HCT116 (cell line): ENCODE measurements around the gene LIG1. TPM values are rescaled to one million over a fixed set of nuclear protein-coding genes. Genes with fewer than 3 reads are reported as not detected.

Experiments
- ATAC-seq: fragments of 200-7000 bp; cut with Tn5 transposase; 2 replicates; pipeline ENCODE4 v1.9.1; 2020; ENCODE audit warnings: mild to moderate bottlenecking, moderate library complexity
- BruUV-seq: library from RNA; stranded (reverse); fragments of 400-500 nt; replicated peaks from 2 replicates; lab custom pipeline; 2021; lab: Mats Ljungman, UMichigan
- CTCF ChIA-PET: fragments of 300-600 bp; sonication (Branson Sonifier 250); formaldehyde crosslinking; loops from one replicate; lab custom pipeline; 2021; ENCODE audit warnings: antibody characterized with exemption; lab: Charles Lee
- POLR2A ChIA-PET: fragments of 300-600, 350-600 bp; sonication (Branson Sonifier 250); formaldehyde crosslinking; loops from one replicate; lab custom pipeline; 2021; ENCODE audit warnings: antibody characterized with exemption; lab: Charles Lee
- RAD21 ChIA-PET, 2 experiments: fragments of 300-600 bp; sonication (Branson Sonifier 250); formaldehyde crosslinking; loops; one replicate each; lab custom pipeline; 2023; ENCODE audit warnings: low total read pairs in 2 of 2; ENCODE audit not compliant: uncharacterized antibody in 2 of 2, unreplicated experiment in 2 of 2, low non-redundant PET in 1 of 2; lab: Charles Lee
- DNase-seq: peaks from one replicate; pipeline ENCODE4 v3.0.0-alpha.2; 2010; ENCODE audit warnings: low read depth, low spot score
- H2AFZ ChIP-seq: fragments of 200-600 bp; shearing (Covaris generic), sonication (generic); 2 replicates; pipeline ENCODE4 v1.6.1; 2017; ENCODE audit warnings: low read depth, mixed run types, mixed read lengths, antibody characterized with exemption, low read length; ENCODE audit not compliant: poor library complexity, severe bottlenecking
- H3K27ac ChIP-seq: 2 replicates; pipeline ENCODE4 v1.5.1; 2012; ENCODE audit warnings: low read depth, low read length
- H3K27me3 ChIP-seq: fragments of 200-600 bp; sonication (generic); 2 replicates; pipeline ENCODE4 v1.6.1; 2016; ENCODE audit warnings: mixed run types, low read length, mixed read lengths; ENCODE audit not compliant: insufficient read depth
- H3K36me3 ChIP-seq, 2 experiments: fragments of 200-500 bp in 1 of 2; fragments of 200-600 bp in 1 of 2; sonication (Bioruptor generic) in 1 of 2; sonication (generic) in 1 of 2; 2 replicates each; pipeline versions ENCODE4 v1.5.1 to v1.6.1; 2014 to 2016; ENCODE audit warnings: low read length in 2 of 2, inconsistent platforms in 1 of 2, mixed read lengths in 1 of 2, mixed run types in 1 of 2; ENCODE audit not compliant: insufficient read depth in 2 of 2, control insufficient read depth in 1 of 2
- H3K4me1 ChIP-seq, 2 experiments: fragments of 200-600 bp in 1 of 2; sonication (generic) in 1 of 2; 2 replicates each; pipeline versions ENCODE4 v1.5.1 to v1.6.1; 2012 to 2017; ENCODE audit warnings: low read length in 2 of 2, inconsistent platforms in 1 of 2, mild to moderate bottlenecking in 1 of 2, mixed read lengths in 1 of 2, mixed run types in 1 of 2, moderate library complexity in 1 of 2; ENCODE audit not compliant: insufficient read depth in 2 of 2, control insufficient read depth in 1 of 2
- H3K4me2 ChIP-seq: fragments of 200-600 bp; sonication (generic); 2 replicates; pipeline ENCODE4 v1.6.1; 2017; ENCODE audit warnings: mixed run types, low read length, mixed read lengths
- H3K4me3 ChIP-seq, 2 experiments: fragments of 200-600 bp in 1 of 2; sonication (generic) in 1 of 2; replicated peaks in 1 of 2; 2 replicates each; pipeline ENCODE4 v1.5.1; 2011 to 2016; ENCODE audit warnings: low read length in 2 of 2, control low read depth in 1 of 2, low read depth in 1 of 2, mild to moderate bottlenecking in 1 of 2, mixed read lengths in 1 of 2, mixed run types in 1 of 2
- H3K79me2 ChIP-seq: fragments of 200-600 bp; sonication (generic); 2 replicates; pipeline ENCODE4 v1.6.1; 2017; ENCODE audit warnings: mild to moderate bottlenecking, mixed run types, low read length, moderate library complexity, mixed read lengths; ENCODE audit not compliant: insufficient read depth
- H3K9ac ChIP-seq: fragments of 200-600 bp; sonication (generic); 2 replicates; pipeline ENCODE4 v1.6.1; 2016; ENCODE audit warnings: low read length, mixed read lengths
- H3K9me2 ChIP-seq: fragments of 200-600 bp; sonication (generic), shearing (Covaris generic); 2 replicates; pipeline ENCODE4 v1.6.1; 2017; ENCODE audit warnings: mixed run types, mild to moderate bottlenecking, moderate library complexity; ENCODE audit not compliant: insufficient read depth
- H3K9me3 ChIP-seq, 2 experiments: fragments of 200-500 bp in 1 of 2; fragments of 200-600 bp in 1 of 2; sonication (Bioruptor generic) in 1 of 2; sonication (generic) in 1 of 2; 2 replicates each; pipeline ENCODE4 v1.6.1; 2014 to 2017; ENCODE audit warnings: low read length in 2 of 2, mixed read lengths in 2 of 2, inconsistent platforms in 1 of 2, low read depth in 1 of 2, mild to moderate bottlenecking in 1 of 2, mixed run types in 1 of 2, moderate library complexity in 1 of 2; ENCODE audit not compliant: control insufficient read depth in 1 of 2, insufficient read depth in 1 of 2
- H4K20me1 ChIP-seq: fragments of 200-600 bp; sonication (generic), shearing (Covaris generic); 2 replicates; pipeline ENCODE4 v1.6.1; 2017; ENCODE audit warnings: mixed run types, mild to moderate bottlenecking, moderate library complexity; ENCODE audit not compliant: insufficient read depth
- CBX3 ChIP-seq: IDR thresholded peaks from 2 replicates; pipeline ENCODE4 v1.6.1; 2012; ENCODE audit warnings: low read depth
- EGR1 ChIP-seq: IDR thresholded peaks from 2 replicates; pipeline ENCODE4 v1.6.1; 2012; ENCODE audit warnings: low read depth
- ELF1 ChIP-seq: IDR thresholded peaks from 2 replicates; pipeline ENCODE4 v1.6.1; 2012; ENCODE audit warnings: low read depth, borderline replicate concordance
- EZH2phosphoT487 ChIP-seq: fragments of 200-600 bp; IDR thresholded peaks from 2 replicates; pipeline ENCODE4 v1.6.1; 2018; ENCODE audit warnings: antibody characterized with exemption, borderline replicate concordance
- FOSL1 ChIP-seq: IDR thresholded peaks from 2 replicates; pipeline ENCODE4 v1.6.1; 2012; ENCODE audit warnings: low read depth
- POLR2AphosphoS5 ChIP-seq: IDR thresholded peaks from 2 replicates; pipeline ENCODE4 v1.6.1; 2011; ENCODE audit warnings: mild to moderate bottlenecking, low read depth, low read length, moderate library complexity
- RAD21 ChIP-seq: IDR thresholded peaks from 2 replicates; pipeline ENCODE4 v1.6.1; 2012; ENCODE audit warnings: low read depth, mild to moderate bottlenecking
- SP1 ChIP-seq: IDR thresholded peaks from 2 replicates; pipeline ENCODE4 v1.6.1; 2012; ENCODE audit warnings: low read depth
- SRF ChIP-seq: IDR thresholded peaks from 2 replicates; pipeline ENCODE4 v1.6.1; 2012; ENCODE audit warnings: low read depth
- ZFX ChIP-seq: fragments of 450-650 bp; IDR thresholded peaks from 2 replicates; pipeline ENCODE4 v1.6.1; 2017
- intact Hi-C: fragments of 100-400 bp; cut with micrococcal nuclease; formaldehyde crosslinking; loops from 2 replicates; pipeline ENCODE4 v1.10.0; 2022
- total RNA-seq: library from RNA; stranded (reverse); gene quantifications from one replicate; pipeline ENCODE4 v1.2.1, GENCODE V29; 2021; ENCODE audit not compliant: unreplicated experiment
- TF ChIP-seq, protein P1 (sequence below): IDR thresholded peaks from 2 replicates; pipeline ENCODE4 v1.6.1; 2012
- TF ChIP-seq, protein P2 (sequence below): IDR thresholded peaks from 2 replicates; pipeline ENCODE4 v1.6.1; 2011; ENCODE audit warnings: mild to moderate bottlenecking, low read length, moderate library complexity; ENCODE audit not compliant: insufficient replicate concordance; ENCODE audit errors: extremely low read depth

LIG1 gene
- total RNA-seq, 1 experiment from 2014 or later: 122 TPM

DNA sequence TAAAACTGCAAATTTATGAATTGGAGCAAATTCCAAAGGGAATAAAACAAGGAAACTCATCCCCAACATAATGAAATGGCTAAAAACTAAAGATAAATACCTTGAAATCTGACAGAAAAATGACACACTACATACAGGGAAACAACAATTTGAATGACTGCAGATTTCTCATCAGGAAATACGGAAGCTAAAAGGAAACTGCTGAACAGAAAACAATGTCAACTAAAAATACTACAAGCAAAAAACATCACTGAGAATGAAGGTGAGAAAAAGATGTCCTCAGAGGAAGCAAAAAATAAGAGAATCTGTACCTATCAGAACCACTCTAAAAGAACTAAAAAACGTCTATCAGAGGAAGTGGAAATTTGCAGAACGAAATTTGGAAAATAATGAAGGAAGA lies 39.9 kb upstream of the LIG1 start:
- no peak overlapping the region for H2AFZ ChIP-seq
- H3K4me2 ChIP-seq: no peak overlapping the region
- H3K4me3 ChIP-seq: no peak overlapping the region
- no peak overlapping the region for H3K9ac ChIP-seq
- intact Hi-C loops: no loop called here
- H3K9me3 ChIP-seq: no peaks in the 10 kb centered on the region
- BruUV-seq: no TSS peak
- H3K27me3 ChIP-seq: no peaks in the 10 kb centered on the region
- no peaks in the 10 kb centered on the region for H4K20me1 ChIP-seq
- ATAC-seq (no peak), DNase-seq (no peak)
- H3K4me1 ChIP-seq: peaks cover 1 to 11% of the 10 kb centered on the region in 2 experiments; a peak in 2 of 4 replicates
- 0 out of 2 replicates have a peak, but pooled peaks cover 5% of the 10 kb centered on the region for H3K79me2 ChIP-seq
- CTCF ChIA-PET: no interaction called here
- RAD21 ChIA-PET: no interaction called here
- no peak overlapping the region for H3K27ac ChIP-seq
- TF ChIP-seq ELF1: no peak
- TF ChIP-seq POLR2AphosphoS5: no peak
- TF ChIP-seq SRF: no peak
- TF ChIP-seq CBX3: no peak
- no peak for TF ChIP-seq ZFX
- no peak for TF ChIP-seq FOSL1
- TF ChIP-seq EGR1: no peak
- TF ChIP-seq, protein P1, sequence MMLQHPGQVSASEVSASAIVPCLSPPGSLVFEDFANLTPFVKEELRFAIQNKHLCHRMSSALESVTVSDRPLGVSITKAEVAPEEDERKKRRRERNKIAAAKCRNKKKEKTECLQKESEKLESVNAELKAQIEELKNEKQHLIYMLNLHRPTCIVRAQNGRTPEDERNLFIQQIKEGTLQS: no peak
- TF ChIP-seq EZH2phosphoT487: no peak
- TF ChIP-seq SP1: no peak
- TF ChIP-seq, protein P2, sequence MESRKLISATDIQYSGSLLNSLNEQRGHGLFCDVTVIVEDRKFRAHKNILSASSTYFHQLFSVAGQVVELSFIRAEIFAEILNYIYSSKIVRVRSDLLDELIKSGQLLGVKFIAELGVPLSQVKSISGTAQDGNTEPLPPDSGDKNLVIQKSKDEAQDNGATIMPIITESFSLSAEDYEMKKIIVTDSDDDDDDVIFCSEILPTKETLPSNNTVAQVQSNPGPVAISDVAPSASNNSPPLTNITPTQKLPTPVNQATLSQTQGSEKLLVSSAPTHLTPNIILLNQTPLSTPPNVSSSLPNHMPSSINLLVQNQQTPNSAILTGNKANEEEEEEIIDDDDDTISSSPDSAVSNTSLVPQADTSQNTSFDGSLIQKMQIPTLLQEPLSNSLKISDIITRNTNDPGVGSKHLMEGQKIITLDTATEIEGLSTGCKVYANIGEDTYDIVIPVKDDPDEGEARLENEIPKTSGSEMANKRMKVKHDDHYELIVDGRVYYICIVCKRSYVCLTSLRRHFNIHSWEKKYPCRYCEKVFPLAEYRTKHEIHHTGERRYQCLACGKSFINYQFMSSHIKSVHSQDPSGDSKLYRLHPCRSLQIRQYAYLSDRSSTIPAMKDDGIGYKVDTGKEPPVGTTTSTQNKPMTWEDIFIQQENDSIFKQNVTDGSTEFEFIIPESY: no peak
- no peak for TF ChIP-seq RAD21
- H3K9me2 ChIP-seq: no peaks in the 10 kb centered on the region
- POLR2A ChIA-PET: no interaction called here
- no peaks in the 10 kb centered on the region for H3K36me3 ChIP-seq
